ENCODE data around the gene GSTA1.

GRCh38 chr6:52849137-52849536 lies 45.5 kb upstream of the GSTA1 start:
- TF ChIP-seq POLR2A (IDR thresholded peaks at IDR 0.05): no peak
- TF ChIP-seq, protein P1, sequence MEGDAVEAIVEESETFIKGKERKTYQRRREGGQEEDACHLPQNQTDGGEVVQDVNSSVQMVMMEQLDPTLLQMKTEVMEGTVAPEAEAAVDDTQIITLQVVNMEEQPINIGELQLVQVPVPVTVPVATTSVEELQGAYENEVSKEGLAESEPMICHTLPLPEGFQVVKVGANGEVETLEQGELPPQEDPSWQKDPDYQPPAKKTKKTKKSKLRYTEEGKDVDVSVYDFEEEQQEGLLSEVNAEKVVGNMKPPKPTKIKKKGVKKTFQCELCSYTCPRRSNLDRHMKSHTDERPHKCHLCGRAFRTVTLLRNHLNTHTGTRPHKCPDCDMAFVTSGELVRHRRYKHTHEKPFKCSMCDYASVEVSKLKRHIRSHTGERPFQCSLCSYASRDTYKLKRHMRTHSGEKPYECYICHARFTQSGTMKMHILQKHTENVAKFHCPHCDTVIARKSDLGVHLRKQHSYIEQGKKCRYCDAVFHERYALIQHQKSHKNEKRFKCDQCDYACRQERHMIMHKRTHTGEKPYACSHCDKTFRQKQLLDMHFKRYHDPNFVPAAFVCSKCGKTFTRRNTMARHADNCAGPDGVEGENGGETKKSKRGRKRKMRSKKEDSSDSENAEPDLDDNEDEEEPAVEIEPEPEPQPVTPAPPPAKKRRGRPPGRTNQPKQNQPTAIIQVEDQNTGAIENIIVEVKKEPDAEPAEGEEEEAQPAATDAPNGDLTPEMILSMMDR (IDR thresholded peaks at IDR 0.05 in 8 of 11, conservative IDR thresholded peaks at IDR 0.05 in 3 of 11): no peak

Measured in spleen (tissue), 7 donors.